ENCODE measurements around the gene RNF113B. TPM values are rescaled to one million over a fixed set of nuclear protein-coding genes. Genes with fewer than 3 reads are reported as not detected.

RNF113B gene
- polyA plus RNA-seq (ENCODE audit: low read depth in 6 of 6), result not detected

- ATAC-seq (ENCODE audit: low read depth in 2 of 2) (no peak), DNase-seq (no peak)
- Mint-ChIP-seq H3K9me3 (peaks cover 0 to 13% (median 0%) of the 10 kb centered on the region in 7 donors), H3K36me3 (no peaks in the 10 kb centered on the region), H3K27me3 (peaks cover 0 to 17% (median 10%) of the 10 kb centered on the region in 3 donors), H3K4me1 (no peaks in the 10 kb centered on the region), H3K4me3 (no peak within 1 kb of the TSS), H3K27ac (no peak within 1 kb of the TSS)
Measured at GRCh38 chr13:98176777-98177608, at the start of gene RNF113B. Gene RNF113B, minus strand, starts transcription at chr13:98177269. Its CDS starts 33 bp downstream, at chr13:98177236.

GRCh38 chr13:98226496-98226895, 49.4 kb upstream of the RNF113B start:
- no peaks in the 10 kb centered on the region for H3K4me1 Mint-ChIP-seq
- no peak overlapping the region for H3K27ac Mint-ChIP-seq
- ATAC-seq (ENCODE audit: low read depth in 2 of 2) (no peak), DNase-seq (no peak)
- H3K27me3 Mint-ChIP-seq, result peaks cover 0 to 4% (median 4%) of the 10 kb centered on the region in 3 donors
- peaks cover 2 to 9% (median 5%) of the 10 kb centered on the region in 7 donors for H3K9me3 Mint-ChIP-seq
- no peak overlapping the region for H3K4me3 Mint-ChIP-seq
- H3K36me3 Mint-ChIP-seq, result no peaks in the 10 kb centered on the region

DNA sequence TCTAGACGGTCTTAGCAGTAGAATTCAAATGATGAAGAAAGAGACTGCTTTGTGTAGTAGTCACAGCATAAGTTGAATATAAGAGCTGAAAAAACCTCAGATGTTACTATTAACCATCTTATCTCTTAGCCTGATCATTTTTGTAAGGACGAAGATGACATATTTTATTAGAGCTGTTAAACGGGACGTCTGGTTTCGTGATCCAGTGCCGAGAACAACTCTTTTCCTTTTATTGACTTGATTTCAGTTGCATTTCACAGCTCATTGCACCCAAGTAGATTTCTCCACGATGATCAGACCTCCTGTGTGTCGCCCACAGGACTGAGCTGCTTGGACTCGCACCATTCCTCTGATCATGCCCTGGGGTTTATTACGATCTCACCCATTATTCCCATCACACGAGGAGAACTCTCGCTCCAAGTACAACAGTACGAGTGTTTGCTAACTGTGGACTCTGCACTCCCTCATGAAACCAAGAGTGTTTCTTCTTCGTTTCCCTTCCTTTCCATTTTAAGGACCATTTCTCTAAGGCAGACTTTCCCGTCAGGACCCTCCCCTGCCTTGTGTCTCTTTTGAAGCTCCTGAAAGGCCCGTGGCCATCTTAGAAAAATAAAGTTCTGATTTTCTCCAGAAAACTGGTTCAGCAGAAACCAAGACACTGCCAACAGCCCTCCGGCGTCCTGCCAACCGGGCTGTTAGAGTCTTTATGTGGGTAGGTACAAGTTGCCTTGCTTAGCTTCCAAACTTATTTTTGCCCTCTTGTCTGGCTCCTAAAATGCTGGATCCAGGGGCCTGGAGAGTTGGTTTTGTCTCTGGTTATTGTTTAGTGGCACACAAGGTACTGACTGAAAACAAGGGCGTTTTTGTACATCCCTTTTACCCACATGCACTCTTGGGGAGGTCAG, 48.2 kb upstream of the RNF113B start:
- H3K27ac Mint-ChIP-seq, result no peak overlapping the region
- H3K27me3 Mint-ChIP-seq, result peaks cover 0 to 8% (median 4%) of the 10 kb centered on the region in 3 donors
- H3K9me3 Mint-ChIP-seq, result peaks cover 0 to 4% (median under 1%) of the 10 kb centered on the region in 7 donors
- no peak for ATAC-seq (ENCODE audit: low read depth in 2 of 2)
- H3K4me3 Mint-ChIP-seq, result no peak overlapping the region
- H3K4me1 Mint-ChIP-seq, result no peaks in the 10 kb centered on the region
- H3K36me3 Mint-ChIP-seq, result no peaks in the 10 kb centered on the region
- no peak for DNase-seq

DNA sequence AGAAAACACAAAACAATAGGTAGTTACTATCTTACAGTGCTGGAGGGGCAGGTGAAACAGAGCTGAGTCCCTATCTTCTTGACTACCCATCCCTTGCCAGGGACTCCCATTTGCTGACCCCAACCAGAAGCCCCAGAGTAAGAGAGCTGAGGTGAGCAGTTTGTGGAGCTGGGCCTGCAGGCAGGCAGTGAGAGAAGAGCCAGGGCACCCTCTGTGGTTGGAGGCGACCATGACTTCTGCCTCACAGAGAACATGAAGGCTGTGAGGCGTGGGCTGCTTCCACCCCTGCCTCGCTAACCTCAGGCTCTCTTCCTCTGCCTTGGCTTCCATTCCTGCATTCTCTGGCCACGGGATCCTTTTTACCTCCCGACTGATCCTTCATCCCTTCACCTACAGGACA, 47.5 kb upstream of the RNF113B start:
- no peak overlapping the region for H3K4me3 Mint-ChIP-seq
- ATAC-seq (ENCODE audit: low read depth in 2 of 2) (no peak), DNase-seq (no peak)
- H3K36me3 Mint-ChIP-seq, result no peaks in the 10 kb centered on the region
- H3K4me1 Mint-ChIP-seq, result no peaks in the 10 kb centered on the region
- H3K9me3 Mint-ChIP-seq, result peaks cover 0 to 4% (median 0%) of the 10 kb centered on the region in 7 donors
- no peak overlapping the region for H3K27ac Mint-ChIP-seq
- peaks cover 0 to 8% (median 4%) of the 10 kb centered on the region in 3 donors for H3K27me3 Mint-ChIP-seq

DNA sequence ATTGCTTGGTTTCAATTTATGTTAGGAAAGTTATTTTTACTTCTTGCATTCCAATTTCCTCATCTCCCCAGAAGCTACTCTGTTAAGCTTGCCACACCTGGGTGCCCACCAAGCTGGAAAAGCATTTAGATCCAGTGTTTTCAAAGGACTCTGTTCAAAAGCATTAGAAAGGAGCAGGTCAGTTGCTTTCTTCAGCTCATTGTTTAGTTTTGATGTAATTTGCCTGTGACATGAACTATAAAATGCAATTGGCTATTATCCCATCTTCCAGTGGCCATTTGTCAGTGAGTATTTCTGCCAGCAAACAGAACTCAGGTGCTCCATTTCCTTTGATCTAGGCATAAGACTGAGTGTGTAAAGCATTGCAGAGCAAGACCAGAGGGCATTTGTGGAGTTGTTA, 46.7 kb upstream of the RNF113B start:
- peaks cover 0 to 4% (median 0%) of the 10 kb centered on the region in 7 donors for H3K9me3 Mint-ChIP-seq
- peaks cover 0 to 8% (median 4%) of the 10 kb centered on the region in 3 donors for H3K27me3 Mint-ChIP-seq
- no peak overlapping the region for H3K4me3 Mint-ChIP-seq
- ATAC-seq (ENCODE audit: low read depth in 2 of 2) (no peak), DNase-seq (no peak)
- H3K4me1 Mint-ChIP-seq, result no peaks in the 10 kb centered on the region
- no peak overlapping the region for H3K27ac Mint-ChIP-seq
- no peaks in the 10 kb centered on the region for H3K36me3 Mint-ChIP-seq

DNA sequence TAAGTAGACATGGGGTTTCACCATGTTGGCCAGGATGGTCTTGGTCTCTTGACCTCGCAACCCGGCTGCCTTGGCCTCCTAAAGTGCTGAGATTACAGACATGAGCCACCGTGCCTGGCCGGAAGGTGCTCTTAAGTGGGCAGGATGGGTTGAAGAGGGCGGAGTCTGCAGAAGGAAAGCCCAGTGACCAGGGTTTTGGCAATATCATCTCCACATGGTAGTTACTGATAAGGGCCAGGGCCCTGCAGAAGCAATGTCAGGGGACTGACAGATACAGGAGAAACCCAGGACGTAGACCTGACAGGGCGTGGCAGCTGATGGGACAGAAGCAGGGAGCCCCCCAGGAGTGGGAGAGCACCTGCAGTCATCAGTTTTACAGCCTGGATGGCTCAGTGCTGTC, 45.7 kb upstream of the RNF113B start:
- H3K36me3 Mint-ChIP-seq, result no peaks in the 10 kb centered on the region
- H3K4me1 Mint-ChIP-seq, result no peaks in the 10 kb centered on the region
- no peak overlapping the region for H3K27ac Mint-ChIP-seq
- DNase-seq, result no peak
- peaks cover 0 to 8% (median 4%) of the 10 kb centered on the region in 3 donors for H3K27me3 Mint-ChIP-seq
- no peak for ATAC-seq (ENCODE audit: low read depth in 2 of 2)
- peaks cover 0 to 3% (median 0%) of the 10 kb centered on the region in 7 donors for H3K9me3 Mint-ChIP-seq
- no peak overlapping the region for H3K4me3 Mint-ChIP-seq

DNA sequence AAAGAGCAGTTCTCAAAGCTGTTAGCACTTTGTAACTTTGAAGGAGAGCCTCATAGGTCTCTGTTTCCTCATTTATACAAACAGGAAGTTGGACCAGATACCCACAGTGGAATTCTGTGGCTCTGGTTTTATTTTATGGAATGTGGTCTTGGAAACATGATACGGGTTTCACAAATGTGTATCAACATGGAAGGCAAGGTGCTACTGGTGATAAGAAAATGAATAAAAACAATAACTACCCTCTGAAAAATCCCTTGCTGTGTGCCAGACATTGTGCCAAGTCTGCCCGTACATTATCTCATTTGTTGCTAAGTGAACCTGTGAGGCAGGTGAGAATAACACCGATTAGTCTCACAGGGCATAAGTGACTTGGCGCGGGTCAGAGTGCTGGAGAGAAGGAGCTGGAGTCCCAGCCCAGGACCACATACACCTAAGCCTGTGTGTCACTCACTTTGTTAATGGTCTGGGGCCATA, 45.0 kb upstream of the RNF113B start:
- no peak overlapping the region for H3K4me3 Mint-ChIP-seq
- ATAC-seq (ENCODE audit: low read depth in 2 of 2), result no peak
- H3K36me3 Mint-ChIP-seq, result no peaks in the 10 kb centered on the region
- no peak overlapping the region for H3K27ac Mint-ChIP-seq
- no peaks in the 10 kb centered on the region for H3K4me1 Mint-ChIP-seq
- H3K27me3 Mint-ChIP-seq, result peaks cover 0 to 8% (median 4%) of the 10 kb centered on the region in 3 donors
- no peak for DNase-seq
- peaks cover 0 to 3% (median 0%) of the 10 kb centered on the region in 7 donors for H3K9me3 Mint-ChIP-seq

DNA sequence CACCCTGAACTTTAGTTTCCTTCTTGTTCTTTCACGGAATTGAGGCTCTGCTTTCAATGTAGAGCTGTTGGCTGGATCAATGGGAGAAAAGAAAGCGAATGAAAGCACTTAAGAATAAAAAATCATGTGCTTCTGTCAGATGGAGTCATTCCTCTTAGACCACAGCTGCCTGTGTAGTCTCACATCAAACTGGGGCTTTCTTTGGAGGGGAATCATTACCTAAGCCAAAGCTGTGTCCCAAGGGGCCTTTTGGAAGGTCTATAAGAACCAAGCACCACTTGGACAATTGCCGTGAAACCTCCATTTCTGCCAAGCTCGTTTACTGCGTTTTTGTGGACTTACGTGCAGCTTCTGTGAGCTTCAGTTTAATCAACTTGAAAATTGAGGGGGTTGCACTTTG, 44.2 kb upstream of the RNF113B start:
- no peak overlapping the region for H3K27ac Mint-ChIP-seq
- H3K4me1 Mint-ChIP-seq, result no peaks in the 10 kb centered on the region
- DNase-seq (no peak), ATAC-seq (ENCODE audit: low read depth in 2 of 2) (no peak)
- no peaks in the 10 kb centered on the region for H3K36me3 Mint-ChIP-seq
- no peak overlapping the region for H3K4me3 Mint-ChIP-seq
- H3K9me3 Mint-ChIP-seq, result peaks cover 0 to 3% (median 0%) of the 10 kb centered on the region in 7 donors
- H3K27me3 Mint-ChIP-seq, result peaks cover 0 to 9% (median 4%) of the 10 kb centered on the region in 3 donors

- DNase-seq (no peak), ATAC-seq (ENCODE audit: low read depth in 2 of 2) (no peak)
- no peak overlapping the region for H3K27ac Mint-ChIP-seq
- H3K27me3 Mint-ChIP-seq, result peaks cover 0 to 7% (median 4%) of the 10 kb centered on the region in 3 donors
- H3K4me3 Mint-ChIP-seq, result no peak overlapping the region
- H3K9me3 Mint-ChIP-seq, result peaks cover 0 to 3% (median 0%) of the 10 kb centered on the region in 7 donors
- no peaks in the 10 kb centered on the region for H3K36me3 Mint-ChIP-seq
- H3K4me1 Mint-ChIP-seq, result no peaks in the 10 kb centered on the region
Measured at GRCh38 chr13:98220271-98220791, 43.3 kb upstream of the RNF113B start.

DNA sequence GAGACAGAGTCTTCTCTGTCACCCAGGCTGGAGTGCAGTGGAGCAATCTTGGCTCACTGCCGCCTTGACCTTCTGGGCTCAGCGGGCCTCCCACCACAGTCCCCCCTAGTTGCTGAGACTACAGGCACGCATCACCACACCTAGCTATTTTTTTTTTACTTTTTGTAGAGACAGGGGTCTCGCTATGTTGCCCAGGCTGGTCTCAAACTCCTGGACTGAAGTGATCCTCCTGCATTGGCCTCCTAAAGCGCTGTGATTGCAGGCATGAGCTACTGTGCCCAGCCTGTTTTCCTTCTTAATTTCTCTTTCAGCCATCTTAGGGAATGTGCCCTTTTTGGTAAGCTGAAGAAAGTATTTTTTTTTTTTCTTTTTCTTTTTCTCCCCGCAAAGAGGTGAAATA, 42.6 kb upstream of the RNF113B start:
- ATAC-seq (ENCODE audit: low read depth in 2 of 2) (no peak), DNase-seq (no peak)
- H3K4me3 Mint-ChIP-seq, result no peak overlapping the region
- H3K27ac Mint-ChIP-seq, result no peak overlapping the region
- H3K4me1 Mint-ChIP-seq, result no peaks in the 10 kb centered on the region
- peaks cover 0 to 2% (median 0%) of the 10 kb centered on the region in 7 donors for H3K9me3 Mint-ChIP-seq
- peaks cover 0 to 7% (median 2%) of the 10 kb centered on the region in 3 donors for H3K27me3 Mint-ChIP-seq
- H3K36me3 Mint-ChIP-seq, result no peaks in the 10 kb centered on the region

GRCh38 chr13:98217597-98217996, 40.5 kb upstream of the RNF113B start:
- no peak for DNase-seq
- H3K4me1 Mint-ChIP-seq, result no peaks in the 10 kb centered on the region
- no peak overlapping the region for H3K4me3 Mint-ChIP-seq

DNA sequence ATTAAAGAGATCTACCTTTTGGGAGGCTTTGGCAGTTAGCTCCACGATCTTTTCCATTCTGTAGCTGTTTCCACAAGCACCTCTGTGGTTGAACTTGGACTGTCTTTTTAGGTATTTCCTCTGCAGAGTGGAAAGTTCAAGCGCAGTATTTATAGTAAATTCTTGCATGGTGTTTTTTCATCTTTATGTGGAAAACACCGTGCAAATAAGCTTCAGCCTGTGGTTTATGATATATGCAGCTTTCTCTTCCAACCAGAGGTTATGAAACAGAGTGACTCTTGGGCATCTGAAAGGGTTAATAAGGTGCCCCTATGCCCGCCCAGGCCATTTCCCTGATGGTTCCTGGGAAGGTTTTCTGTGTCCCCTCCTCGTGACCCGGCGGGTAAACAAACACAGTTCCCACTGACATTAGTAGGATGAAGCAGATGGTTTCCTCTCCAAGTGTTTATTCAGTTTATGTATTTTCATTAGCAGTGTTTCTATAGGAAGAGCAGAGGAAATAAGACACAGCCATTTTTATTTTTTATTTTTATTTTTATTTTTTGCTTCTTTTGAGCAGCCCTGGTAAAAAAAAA, 39.7 kb upstream of the RNF113B start:
- Mint-ChIP-seq H3K27me3 (peaks cover 0 to 7% (median 6%) of the 10 kb centered on the region in 3 donors), H3K36me3 (no peaks in the 10 kb centered on the region), H3K9me3 (peaks cover 0 to 2% (median 0%) of the 10 kb centered on the region in 7 donors), H3K27ac (no peak overlapping the region), H3K4me1 (no peaks in the 10 kb centered on the region), H3K4me3 (no peak overlapping the region)
- DNase-seq (no peak), ATAC-seq (ENCODE audit: low read depth in 2 of 2) (no peak)

More at GRCh38 chr13:98217597-98217996, 40.5 kb upstream of the RNF113B start:
- no peak overlapping the region for H3K27ac Mint-ChIP-seq
- peaks cover 0 to 2% (median 0%) of the 10 kb centered on the region in 7 donors for H3K9me3 Mint-ChIP-seq
- H3K27me3 Mint-ChIP-seq, result peaks cover 0 to 7% (median 6%) of the 10 kb centered on the region in 3 donors
- no peaks in the 10 kb centered on the region for H3K36me3 Mint-ChIP-seq
- no peak for ATAC-seq (ENCODE audit: low read depth in 2 of 2)

- no peak overlapping the region for H3K27ac Mint-ChIP-seq
- H3K9me3 Mint-ChIP-seq, result peaks cover 0 to 5% (median 2%) of the 10 kb centered on the region in 7 donors
- ATAC-seq (ENCODE audit: low read depth in 2 of 2) (no peak), DNase-seq (no peak)
- H3K27me3 Mint-ChIP-seq, result peaks cover 0 to 6% (median 6%) of the 10 kb centered on the region in 3 donors
- H3K4me3 Mint-ChIP-seq, result no peak overlapping the region
- H3K36me3 Mint-ChIP-seq, result no peaks in the 10 kb centered on the region
- no peaks in the 10 kb centered on the region for H3K4me1 Mint-ChIP-seq
Measured at GRCh38 chr13:98216135-98216565, 39.1 kb upstream of the RNF113B start.
